Pancreas (tissue), 10 donors: ENCODE results near the gene KCNK4. TPM values are rescaled to one million over a fixed set of nuclear protein-coding genes. Genes with fewer than 3 reads are reported as not detected.

Source experiments
- ATAC-seq, 4 donors: fragments of 200-7000 bp; cut with Tn5 transposase; one replicate each; pipeline versions ENCODE4 v1.8.0 to v1.9.1; 2020; ENCODE audit warnings: mild to moderate bottlenecking in 4 of 4, moderate library complexity in 4 of 4
- DNase-seq, 6 donors: peaks; one replicate each; pipeline ENCODE4 v3.0.0-alpha.2; 2020
- FAIRE-seq: peaks from 2 replicates; lab custom pipeline; 2012; peaks lifted over from hg19 to GRCh38; lab: Jason Lieb, UNC
- H3K27ac ChIP-seq, 4 donors: fragments of 200-600 bp; sonication (generic); 1 replicate in 3 of 4; 2 replicates in 1 of 4; pipeline versions ENCODE4 v1.5.0 to v1.8.0; 2020
- H3K27me3 ChIP-seq, 4 donors: fragments of 200-600 bp; one replicate each; pipeline ENCODE4 v1.8.0; 2021
- H3K36me3 ChIP-seq, 3 donors: fragments of 200-600 bp; sonication (generic) in 1 of 3; one replicate each; pipeline versions ENCODE4 v1.5.0 to v1.8.0; 2020 to 2021
- H3K4me1 ChIP-seq, 3 donors: fragments of 200-600 bp; one replicate each; pipeline ENCODE4 v1.8.0; 2021
- H3K4me3 ChIP-seq, 4 donors: fragments of 200-600 bp; sonication (generic) in 2 of 4; one replicate each; pipeline versions ENCODE4 v1.5.0 to v1.8.0; 2020 to 2021
- H3K9me3 ChIP-seq, 4 donors: fragments of 200-600 bp; one replicate each; pipeline ENCODE4 v1.8.0; 2021
- CTCF ChIP-seq, 4 donors: fragments of 200-600 bp; sonication (generic) in 3 of 4; IDR thresholded peaks; one replicate each; pipeline versions ENCODE4 v1.5.0 to v1.8.0; 2021; ENCODE audit warnings: antibody characterized with exemption in 4 of 4
- WGBS, 2 donors: extraction: QIAGEN DNeasy Blood & Tissue Kit; methylation state at CpG; one replicate each; pipeline ENCODE4 v1.1.7; 2013; 5-methylcytosine and 5-hydroxymethylcytosine counted together
- intact Hi-C, 3 donors: fragments of 100-400 bp; cut with DNase I; formaldehyde crosslinking; loops; one replicate each; pipeline versions ENCODE4 v1.11.1 to v1.14.2; 2022
- polyA plus RNA-seq, 2 donors: library from polyadenylated mRNA; stranded (reverse); fragments of 200-250 nt; gene quantifications; one replicate each; pipeline ENCODE4 v1.2.3, GENCODE V29; 2013
- total RNA-seq, 6 donors: library from RNA; stranded (reverse); fragmentation: NEBNext Ultra II Directional in 4 of 6; extraction: Animal tissue kit (Norgen Biotek cat#: 25700) in 4 of 6; gene quantifications; one replicate each; pipeline versions ENCODE4 v1.2.1 to v1.2.4, GENCODE V29; 2021 to 2023
- donor health status: healthy with polysubstance abuse.
- donor health status: DM: no; HTN: no; CAD: no; lungs with moderate emphysema.
- donor health status: DM: no; HTN: no; CAD: no.
- donor health status: control.
- donor health status: control.
- donor health status: Bipolar disorder and iron deficiency.
- donor health status: DM: yes; HTN: yes; CAD: no.
- donor health status: DM: no; HTN: no; CAD: no.
- donor health status: DM: no; HTN: no; CAD: no.
- donor health status: DM: yes; HTN: yes; CAD: no.

KCNK4 gene
- total and polyA plus RNA-seq, 8 donors = not detected

DNA sequence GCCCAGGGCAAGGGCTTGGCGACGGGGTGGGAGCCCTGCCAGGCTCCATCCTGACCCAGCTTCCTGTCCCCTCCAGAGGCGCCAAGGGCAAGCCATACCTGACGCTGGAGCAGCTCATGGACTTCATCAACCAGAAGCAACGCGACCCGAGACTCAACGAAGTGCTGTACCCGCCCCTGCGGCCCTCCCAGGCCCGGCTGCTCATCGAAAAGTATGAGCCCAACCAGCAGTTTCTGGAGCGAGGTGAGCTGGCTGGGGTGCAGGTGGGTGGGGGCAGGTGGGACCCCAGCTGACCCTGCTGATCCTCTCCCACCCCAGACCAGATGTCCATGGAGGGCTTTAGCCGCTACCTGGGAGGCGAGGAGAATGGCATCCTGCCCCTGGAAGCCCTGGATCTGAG is 34.8 kb upstream of the KCNK4 start:
- intact Hi-C loops = no loop called here
- no peak for TF ChIP-seq CTCF (IDR thresholded peaks at IDR 0.05)
- Histone ChIP-seq H3K9me3 (no peaks in the 10 kb centered on the region), H3K27me3 (no peaks in the 10 kb centered on the region), H3K27ac (no peak overlapping the region), H3K36me3 (peaks cover 0 to 19% (median 0%) of the 10 kb centered on the region in 3 donors), H3K4me1 (peaks cover 0 to 4% (median 0%) of the 10 kb centered on the region in 3 donors), H3K4me3 (no peak overlapping the region)
- no peak for ATAC-seq
- 91 to 92% methylated on average over 15 of the region's 15 CpGs for WGBS, 2 donors
- DNase-seq = peak in 3 of 6 donors; percentile 35 to 67 (median 50)
- FAIRE-seq = no peak

DNA sequence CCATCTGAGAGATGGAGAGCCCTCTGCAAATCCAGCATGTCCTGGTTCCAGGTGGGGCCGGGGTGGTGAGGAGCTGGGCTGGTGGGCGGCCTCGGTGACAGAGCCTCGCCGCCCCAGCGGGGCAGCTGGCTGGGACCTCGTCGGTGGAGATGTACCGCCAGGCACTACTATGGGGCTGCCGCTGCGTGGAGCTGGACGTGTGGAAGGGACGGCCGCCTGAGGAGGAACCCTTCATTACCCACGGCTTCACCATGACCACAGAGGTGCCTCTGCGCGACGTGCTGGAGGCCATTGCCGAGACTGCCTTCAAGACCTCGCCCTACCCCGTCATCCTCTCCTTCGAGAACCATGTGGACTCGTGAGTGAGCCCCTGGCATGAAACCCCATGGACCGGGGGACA is 32.7 kb upstream of the KCNK4 start:
- intact Hi-C loops = no loop called here
- Histone ChIP-seq H3K36me3 (peaks cover 0 to 19% (median 0%) of the 10 kb centered on the region in 3 donors), H3K4me1 (no peaks in the 10 kb centered on the region), H3K27ac (no peak overlapping the region), H3K9me3 (no peaks in the 10 kb centered on the region), H3K4me3 (no peak overlapping the region), H3K27me3 (no peaks in the 10 kb centered on the region)
- no peak for TF ChIP-seq CTCF (IDR thresholded peaks at IDR 0.05)
- DNase-seq = peak in 3 of 6 donors; percentile 26 to 72 (median 51)
- no peak for FAIRE-seq
- 91 to 93% methylated on average over 24 of the region's 24 CpGs for WGBS, 2 donors
- ATAC-seq = no peak

DNA sequence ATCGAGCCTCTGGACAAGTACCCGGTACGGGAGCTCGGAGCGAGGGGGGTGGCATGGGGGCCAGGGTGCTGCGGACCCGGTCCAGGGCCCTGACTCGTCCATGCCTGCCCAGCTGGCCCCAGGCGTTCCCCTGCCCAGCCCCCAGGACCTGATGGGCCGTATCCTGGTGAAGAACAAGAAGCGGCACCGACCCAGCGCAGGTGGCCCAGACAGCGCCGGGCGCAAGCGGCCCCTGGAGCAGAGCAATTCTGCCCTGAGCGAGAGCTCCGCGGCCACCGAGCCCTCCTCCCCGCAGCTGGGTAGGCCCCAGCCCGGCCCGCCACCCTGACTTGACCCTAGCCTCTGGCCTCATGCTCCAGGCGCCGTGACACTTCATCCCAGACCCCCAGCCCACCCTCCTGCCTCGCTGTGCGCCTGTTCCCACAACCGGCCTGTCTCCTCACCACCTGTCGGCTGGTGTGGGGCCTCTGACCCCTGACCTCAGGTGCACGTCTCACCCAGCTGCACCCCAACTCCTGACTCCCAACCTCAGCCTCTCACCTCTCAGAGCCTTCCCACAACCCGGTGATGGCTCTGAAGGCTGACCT is 32.1 kb upstream of the KCNK4 start:
- TF ChIP-seq CTCF (IDR thresholded peaks at IDR 0.05) = no peak
- Histone ChIP-seq H3K4me3 (no peak overlapping the region), H3K9me3 (no peaks in the 10 kb centered on the region), H3K27me3 (no peaks in the 10 kb centered on the region), H3K36me3 (peaks cover 0 to 19% (median 0%) of the 10 kb centered on the region in 3 donors), H3K27ac (no peak overlapping the region), H3K4me1 (no peaks in the 10 kb centered on the region)
- 92 to 93% methylated on average over 30 to 32 of the region's 32 CpGs for WGBS, 2 donors
- ATAC-seq (no peak), DNase-seq (peak in 3 of 6 donors; percentile 40 to 80 (median 51)), FAIRE-seq (no peak)
- intact Hi-C loops = no loop called here

DNA sequence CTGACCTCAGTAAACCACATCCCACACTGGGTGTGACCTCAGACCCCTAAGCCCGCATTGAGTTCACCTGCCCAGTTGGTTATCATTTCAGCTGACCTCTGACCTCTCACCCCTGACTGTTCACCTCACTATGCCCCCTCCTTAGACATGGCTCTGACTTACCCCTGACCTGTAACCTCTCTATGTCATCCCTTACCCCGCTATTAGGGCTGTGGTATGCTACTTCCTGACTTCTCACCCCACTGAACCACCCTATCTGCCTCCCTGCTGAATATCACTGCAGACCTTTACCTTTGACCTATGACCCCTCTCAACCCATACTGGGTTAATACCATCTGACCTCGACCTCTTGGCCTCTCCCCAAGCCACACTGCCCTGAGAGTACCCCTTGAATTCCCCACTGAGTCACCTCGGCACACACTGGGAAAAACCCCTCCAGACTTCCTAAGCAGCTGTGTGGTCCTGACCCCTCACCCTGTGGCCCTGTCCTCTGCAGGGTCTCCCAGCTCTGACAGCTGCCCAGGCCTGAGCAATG is 31.5 kb upstream of the KCNK4 start:
- no peak for TF ChIP-seq CTCF (IDR thresholded peaks at IDR 0.05)
- FAIRE-seq (no peak), DNase-seq (no peak), ATAC-seq (no peak)
- peaks cover 0 to 19% (median 0%) of the 10 kb centered on the region in 3 donors for H3K36me3 ChIP-seq
- H3K27me3 ChIP-seq = no peaks in the 10 kb centered on the region
- H3K4me1 ChIP-seq = no peaks in the 10 kb centered on the region
- 79 to 86% methylated on average over 4 of the region's 4 CpGs for WGBS, 2 donors
- no peak overlapping the region for H3K4me3 ChIP-seq
- H3K9me3 ChIP-seq = no peaks in the 10 kb centered on the region
- intact Hi-C loops = loop anchor here in 1 of 3 donors (5.0 kb wide), 1 partner anchor 52 kb away; the partner anchor contains the start of gene FERMT3
- no peak overlapping the region for H3K27ac ChIP-seq
